Right renal pelvis (tissue), 4 donors: Measurements from ENCODE around the gene ELOVL5. TPM values are rescaled to one million over a fixed set of nuclear protein-coding genes. Genes with fewer than 3 reads are reported as not detected.

Experiments
- DNase-seq, 4 donors: peaks; one replicate each; pipeline ENCODE4 v3.0.0-alpha.2; 2013; ENCODE audit warnings: low read depth in 4 of 4, low spot score in 3 of 4, missing footprints in 1 of 4
- polyA plus RNA-seq, 4 donors: library from polyadenylated mRNA; unstranded; fragments of 120-200 nt; gene quantifications; one replicate each; pipeline ENCODE4 v1.2.1, GENCODE V29; 2013; ENCODE audit not compliant: insufficient read length in 4 of 4

Gene ELOVL5
- polyA plus RNA-seq, 4 donors, result 71.6 to 87.7 (median 85.6) TPM

- no peak for DNase-seq
Measured at GRCh38 chr6:53250176-53251032, 98.3 kb downstream of the ELOVL5 start.

GRCh38 chr6:53246924-53247323, 101.8 kb downstream of the ELOVL5 start:
- DNase-seq, result no peak

DNA sequence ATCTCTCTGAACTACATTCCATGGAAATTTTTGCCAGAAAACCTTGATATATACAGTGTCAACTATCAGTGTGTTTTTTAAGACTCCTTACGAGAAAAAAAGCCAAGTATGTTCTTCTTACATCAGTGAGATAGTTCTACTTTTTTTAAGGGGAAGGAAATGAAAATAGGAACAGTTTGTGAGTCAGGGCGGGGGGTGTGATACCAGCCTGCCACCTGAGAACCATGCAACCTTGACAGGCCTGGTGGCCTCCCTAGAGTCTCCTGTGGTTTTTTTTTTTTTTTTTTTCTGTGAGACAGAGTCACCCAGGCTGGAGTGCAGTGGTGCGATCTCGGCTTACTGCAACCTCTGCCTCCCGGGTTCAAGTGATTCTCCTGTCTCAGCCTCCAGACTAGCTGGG, 103.8 kb downstream of the ELOVL5 start:
- no peak for DNase-seq

DNA sequence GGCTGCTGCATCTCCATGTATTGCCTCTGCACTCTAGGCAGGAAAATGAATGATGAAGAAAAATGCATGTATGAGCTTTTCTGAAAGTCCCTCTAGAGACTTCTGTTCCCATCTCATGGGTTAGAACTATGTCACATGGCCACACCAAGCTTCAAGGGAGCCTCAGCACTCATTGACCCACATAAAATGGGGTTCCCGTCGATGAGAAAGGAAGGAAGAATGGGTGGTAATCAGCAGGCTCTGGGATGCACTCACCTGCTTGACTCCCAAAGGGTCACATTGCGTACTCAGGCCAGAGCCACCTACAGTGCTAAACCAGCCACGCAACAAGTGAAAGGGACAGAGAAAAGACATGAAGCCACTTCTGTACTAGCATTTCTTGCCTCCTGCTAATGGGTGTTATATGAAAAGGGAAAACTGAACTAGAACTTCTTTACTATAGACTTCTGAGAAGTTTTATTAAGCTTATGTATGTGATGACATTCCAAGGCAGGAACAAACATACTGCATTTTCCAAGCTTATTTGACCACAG, 104.3 kb downstream of the ELOVL5 start:
- no peak for DNase-seq

DNA sequence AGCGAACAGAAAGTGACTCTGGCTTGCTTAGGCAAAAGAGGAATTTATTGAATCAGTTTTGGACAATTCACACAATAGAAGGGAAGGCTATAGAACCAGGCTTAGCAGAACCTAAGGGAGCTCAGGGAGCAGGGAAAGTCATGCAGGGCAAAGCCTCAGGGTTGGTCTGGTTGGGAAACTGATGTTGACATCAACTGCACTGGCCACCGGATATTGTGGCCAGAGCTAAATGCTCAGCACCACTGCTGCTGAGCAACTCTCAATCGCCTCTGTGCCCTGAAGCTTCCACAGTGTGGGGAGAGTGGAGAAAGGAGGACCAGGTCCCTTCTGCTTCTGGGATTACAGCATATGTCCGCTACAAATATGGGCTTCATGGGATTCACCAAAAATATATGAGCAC, 106.8 kb downstream of the ELOVL5 start:
- no peak for DNase-seq

DNA sequence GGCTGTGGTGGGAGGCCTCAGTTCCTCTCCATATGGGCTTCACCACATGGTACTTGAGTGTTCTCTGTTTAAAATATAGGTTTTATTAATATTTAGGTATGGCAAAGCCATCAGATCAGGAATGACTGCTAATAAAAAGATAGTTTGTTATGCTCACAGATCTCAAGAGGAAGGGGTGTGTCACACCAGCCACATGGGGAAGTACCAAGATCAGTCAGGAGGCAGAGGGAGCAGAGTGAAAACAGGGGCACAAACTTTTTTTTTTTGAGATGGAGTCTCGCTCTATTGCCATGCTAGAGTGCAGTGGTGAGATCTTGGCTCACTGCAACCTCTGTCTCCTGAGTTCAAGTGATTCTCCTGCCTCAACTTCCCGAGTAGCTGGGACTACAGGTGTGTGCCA, 108.0 kb downstream of the ELOVL5 start:
- no peak for DNase-seq

- no peak for DNase-seq
Measured at GRCh38 chr6:53240139-53240538, 108.6 kb downstream of the ELOVL5 start.

- DNase-seq, result no peak
Measured at GRCh38 chr6:53239526-53239925, 109.2 kb downstream of the ELOVL5 start.

DNA sequence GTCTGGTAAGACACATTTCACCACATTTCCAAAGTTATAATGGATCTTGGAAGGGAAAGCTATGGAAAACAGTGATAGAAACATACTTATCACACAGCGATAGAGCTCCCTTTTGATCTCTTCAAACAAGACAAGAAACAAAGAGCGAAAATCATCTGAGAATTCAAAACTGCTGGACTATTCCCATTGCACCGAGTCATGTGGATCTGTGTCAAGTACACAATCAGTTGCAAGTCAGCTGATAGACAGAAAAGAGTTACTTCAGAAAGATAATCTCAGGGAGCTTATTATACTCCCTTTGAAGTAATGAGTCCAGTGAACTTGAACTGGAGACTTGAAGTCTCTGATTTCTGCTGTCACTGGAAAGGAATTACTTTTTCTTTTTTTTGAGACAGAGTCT, 110.4 kb downstream of the ELOVL5 start:
- no peak for DNase-seq

DNA sequence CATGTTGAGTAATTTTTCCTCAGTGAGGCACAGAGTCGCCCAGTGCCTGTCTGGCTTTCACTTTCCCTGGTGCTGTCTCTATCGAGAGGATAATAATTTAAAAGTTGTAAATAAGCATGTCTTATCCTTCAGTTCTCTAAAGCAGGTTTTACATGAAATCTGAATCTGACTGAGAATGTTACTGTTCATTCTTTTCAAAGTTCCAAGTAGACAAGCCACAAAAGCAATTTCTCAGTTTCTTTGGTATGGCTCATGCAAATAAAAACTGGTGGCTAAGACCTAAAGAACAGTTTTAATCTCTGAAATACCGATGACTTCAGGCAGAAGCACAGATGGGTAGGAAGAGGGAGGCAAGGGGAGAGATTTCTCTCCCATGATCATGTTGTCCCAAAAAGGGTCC, 112.5 kb downstream of the ELOVL5 start:
- DNase-seq, result no peak

DNA sequence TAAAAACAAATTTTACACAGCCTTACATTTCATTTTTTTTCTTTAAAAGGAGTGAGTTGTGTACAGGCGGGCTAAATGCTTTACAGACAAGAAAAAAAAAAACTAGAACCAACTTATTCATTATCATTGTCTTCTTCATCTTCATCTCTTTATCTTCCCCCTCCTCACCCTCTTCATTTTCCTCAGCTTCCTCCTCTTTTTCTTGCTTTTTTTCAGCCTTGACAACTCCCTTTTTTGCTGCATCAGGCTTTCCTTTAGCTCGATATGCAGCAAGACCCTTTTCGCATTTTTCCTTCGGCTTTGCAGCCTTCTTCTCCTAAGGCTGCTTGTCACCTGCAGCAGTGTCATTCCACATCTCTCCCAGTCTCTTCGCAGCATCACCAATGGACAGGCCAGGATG, 113.2 kb downstream of the ELOVL5 start:
- DNase-seq, result no peak

GRCh38 chr6:53233309-53233708, 115.4 kb downstream of the ELOVL5 start:
- DNase-seq, result no peak

DNA sequence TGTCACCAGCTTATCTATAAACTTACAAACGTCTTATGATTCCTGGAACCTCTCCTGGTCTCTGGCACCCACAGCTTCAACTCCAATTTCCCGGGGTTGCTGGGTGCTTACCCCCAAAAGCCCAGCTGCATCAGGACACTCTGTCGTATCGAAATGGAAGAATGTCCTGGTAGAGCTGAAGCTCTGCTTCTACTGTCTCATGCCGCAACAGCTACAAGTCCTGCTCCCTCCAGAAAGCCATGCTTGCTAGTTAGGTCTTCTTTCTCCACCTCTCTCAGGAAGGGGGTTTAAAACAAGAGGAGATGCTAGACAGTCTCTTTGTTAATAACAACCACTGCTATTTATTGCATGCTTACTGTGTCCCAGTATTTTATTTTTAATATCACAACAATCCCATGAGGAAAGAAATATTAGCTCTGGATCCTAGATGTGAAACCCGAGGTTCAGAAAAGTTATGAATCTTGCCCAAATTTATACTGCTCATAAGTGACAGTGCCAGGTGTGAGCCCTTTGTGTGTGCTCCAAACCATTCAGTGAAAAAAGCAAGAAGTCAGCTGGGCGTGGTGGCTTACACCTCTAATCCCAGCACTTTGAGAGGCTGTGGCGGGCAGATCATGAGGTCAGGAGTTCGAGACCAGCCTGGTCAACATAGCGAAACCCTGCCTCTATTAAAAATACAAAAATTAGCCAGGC, 117.8 kb downstream of the ELOVL5 start:
- no peak for DNase-seq

DNA sequence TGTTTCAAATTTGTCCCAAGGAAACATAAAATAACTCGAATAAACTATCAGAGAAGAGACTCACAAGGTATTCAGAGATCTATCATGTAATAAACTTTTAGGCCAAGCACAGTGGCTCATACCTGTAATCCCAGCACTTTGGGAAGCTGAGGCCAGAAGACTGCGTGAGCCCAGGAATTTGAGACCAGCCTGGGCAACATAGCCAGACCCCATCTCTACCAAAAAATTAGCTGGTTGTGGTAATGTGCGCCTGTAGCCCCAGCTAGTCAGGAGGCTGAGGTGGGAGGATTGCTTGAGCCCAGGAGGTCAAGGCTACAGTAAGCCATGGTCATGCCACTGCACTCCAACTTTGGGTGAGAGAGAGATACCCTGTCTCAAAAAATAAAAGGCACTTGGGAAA, 120.9 kb downstream of the ELOVL5 start:
- no peak for DNase-seq

GRCh38 chr6:53220605-53221004, 128.1 kb downstream of the ELOVL5 start:
- DNase-seq, result no peak

Other genes starting within 250 kb of the ELOVL5 start
- under 1 TPM in 3 of 4 donors, not detected in 1; 0.09 to 0.24 (median 0.12) TPM for gene GCM1, start 200.1 kb downstream of the ELOVL5 start, polyA plus RNA-seq
- 10 to 100 TPM; 21.1 to 26.2 (median 25.0) TPM for gene GCLC, start 196.2 kb upstream of the ELOVL5 start, polyA plus RNA-seq